NCI-H226 (cell line): ENCODE results near the gene SH3GL1.
A peak's percentile ranks its signal among the peaks of the same experiment; 100 is the strongest.
"Not testable (repeated sequence)": the region's sequence is repeated elsewhere in the genome, so short reads cannot be mapped to it uniquely, and the experiment has no call there.

Experiments
- DNase-seq: peaks from one replicate; pipeline ENCODE4 v3.0.0-alpha.2; 2015

SH3GL1 gene

DNA sequence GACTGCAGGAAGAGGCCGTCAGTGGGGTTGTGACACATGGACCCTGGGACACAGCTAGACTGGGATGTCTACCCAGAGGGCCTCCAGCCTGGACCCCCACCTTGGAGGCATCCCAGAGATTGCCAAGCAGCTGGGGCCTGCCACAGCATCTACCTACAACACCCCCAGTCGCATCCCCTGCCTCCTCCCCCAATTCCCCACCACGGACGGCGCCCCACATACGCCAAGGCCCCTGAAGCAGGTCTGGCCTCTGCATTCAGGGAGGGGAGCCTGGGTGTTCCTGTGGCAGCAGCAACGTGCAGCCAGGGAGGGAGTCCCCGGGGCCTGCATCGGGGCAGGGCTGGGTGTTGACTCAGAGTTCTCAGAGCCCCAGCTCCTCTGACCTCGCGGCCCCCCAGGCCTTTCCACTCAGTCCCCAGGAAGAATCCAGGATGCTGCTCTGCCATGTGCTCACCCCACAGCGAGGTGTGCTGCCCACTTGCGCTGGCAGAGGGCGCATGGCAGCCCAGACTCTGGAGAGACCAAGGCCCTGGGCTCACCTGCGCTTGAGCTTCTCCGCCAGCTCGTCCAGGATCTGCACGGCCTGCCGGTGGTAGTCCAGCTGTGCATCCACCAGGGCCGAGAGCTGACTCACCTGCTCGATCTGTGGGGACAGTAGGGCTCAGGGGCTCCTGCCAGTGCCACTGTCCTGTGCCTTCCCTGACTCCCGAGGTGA, 37.4 kb downstream of the SH3GL1 start:
- DNase-seq: peak; percentile 17

DNA sequence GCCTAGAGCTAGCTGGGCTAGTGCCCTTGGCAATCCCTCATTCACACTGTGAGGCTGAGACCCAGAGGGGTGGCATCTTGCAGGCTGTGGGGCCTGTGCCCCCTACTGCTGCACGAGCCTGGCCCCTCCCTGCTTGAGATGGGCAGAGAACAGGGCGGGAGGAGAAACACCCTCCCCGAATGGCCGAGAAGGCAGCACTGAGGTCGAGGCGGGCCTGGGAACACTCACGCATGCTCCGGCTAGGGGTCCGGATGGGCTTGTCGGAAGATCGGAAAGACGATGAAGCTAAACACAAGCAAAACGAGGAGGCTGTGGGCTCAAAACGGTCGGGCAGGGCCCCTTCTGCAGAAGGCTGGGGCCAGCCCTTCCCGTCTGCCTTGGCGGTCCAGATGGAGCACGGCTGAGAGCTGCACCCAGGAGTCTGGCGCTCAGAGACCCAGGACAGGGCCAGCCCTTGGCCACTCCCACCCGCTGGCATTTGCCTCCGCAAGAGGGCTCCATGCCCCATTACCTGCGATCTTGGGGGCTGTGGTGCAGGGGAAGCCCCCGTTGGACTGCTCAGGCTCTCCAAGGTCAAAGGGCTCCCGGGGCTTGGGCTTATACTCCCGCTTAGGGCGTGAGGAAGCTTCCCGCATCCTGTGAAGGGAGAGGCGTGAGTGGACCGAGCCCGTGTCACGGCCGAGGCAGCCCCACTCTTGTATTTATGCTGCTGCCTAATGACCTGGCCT, 38.1 kb downstream of the SH3GL1 start:
- DNase-seq: no peak

- no peak for DNase-seq
Measured at GRCh38 chr19:4361152-4362046, 38.9 kb downstream of the SH3GL1 start.

DNA sequence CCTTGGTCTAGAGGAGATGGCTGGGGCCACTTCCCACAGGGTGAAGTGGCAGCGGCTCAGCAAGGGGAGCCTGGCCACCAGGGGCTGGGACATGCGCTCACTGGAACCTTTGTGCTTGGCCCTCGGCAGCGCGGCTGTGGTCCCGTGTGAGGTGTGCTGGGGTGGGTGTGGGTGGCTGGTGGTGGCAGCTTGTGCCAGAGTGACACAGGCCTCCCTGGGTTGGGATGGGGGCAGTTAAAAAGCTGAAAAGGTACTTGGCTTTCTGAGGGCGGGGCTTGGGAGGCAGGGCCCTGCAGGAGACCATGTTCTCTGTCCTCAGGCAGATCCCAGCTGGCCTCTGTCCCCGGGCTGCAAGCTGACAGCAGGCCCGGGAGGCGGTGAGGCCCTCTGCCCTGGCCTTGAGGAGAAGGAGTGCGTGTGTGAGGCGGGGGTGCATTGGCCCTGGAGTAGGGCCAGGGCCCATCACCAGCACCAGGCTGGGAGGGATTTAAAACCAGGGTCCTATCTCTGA, 39.7 kb downstream of the SH3GL1 start:
- DNase-seq: no peak

- no peak for DNase-seq
Measured at GRCh38 chr19:4360081-4360569, 40.2 kb downstream of the SH3GL1 start.

GRCh38 chr19:4359627-4360000, 40.7 kb downstream of the SH3GL1 start:
- no peak for DNase-seq

- no peak for DNase-seq
Measured at GRCh38 chr19:4358709-4359626, 41.4 kb downstream of the SH3GL1 start.

- no peak for DNase-seq
Measured at GRCh38 chr19:4357921-4358326, 42.4 kb downstream of the SH3GL1 start.

- DNase-seq: no peak
Measured at GRCh38 chr19:4357095-4357797, 43.1 kb downstream of the SH3GL1 start.

GRCh38 chr19:4354897-4355296, 45.5 kb downstream of the SH3GL1 start:
- no peak for DNase-seq

- DNase-seq: no peak
Measured at GRCh38 chr19:4354282-4354681, 46.1 kb downstream of the SH3GL1 start.

DNA sequence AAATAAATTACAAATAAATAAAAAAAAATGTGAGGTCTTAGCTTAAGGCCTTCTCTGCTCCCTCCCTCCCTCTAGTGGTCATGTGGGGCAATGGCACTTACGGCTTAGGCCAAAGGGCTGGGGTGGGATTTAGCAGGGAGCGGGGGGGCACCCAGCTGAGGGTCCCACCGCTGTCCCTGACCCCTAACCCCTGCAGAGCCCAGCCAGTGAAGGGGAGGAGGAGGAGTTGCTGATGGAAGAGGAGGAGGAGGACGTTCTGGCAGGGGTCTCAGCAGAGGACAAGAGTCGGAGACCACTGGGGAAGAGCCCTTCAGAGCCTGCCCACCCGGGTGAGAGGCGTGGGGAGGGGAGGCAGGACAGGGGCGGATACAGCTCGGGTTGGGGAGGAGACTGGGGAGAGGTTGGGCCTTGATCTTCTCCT, 47.6 kb downstream of the SH3GL1 start:
- DNase-seq: no peak

- no peak for DNase-seq
Measured at GRCh38 chr19:4350726-4351125, 49.6 kb downstream of the SH3GL1 start.

DNA sequence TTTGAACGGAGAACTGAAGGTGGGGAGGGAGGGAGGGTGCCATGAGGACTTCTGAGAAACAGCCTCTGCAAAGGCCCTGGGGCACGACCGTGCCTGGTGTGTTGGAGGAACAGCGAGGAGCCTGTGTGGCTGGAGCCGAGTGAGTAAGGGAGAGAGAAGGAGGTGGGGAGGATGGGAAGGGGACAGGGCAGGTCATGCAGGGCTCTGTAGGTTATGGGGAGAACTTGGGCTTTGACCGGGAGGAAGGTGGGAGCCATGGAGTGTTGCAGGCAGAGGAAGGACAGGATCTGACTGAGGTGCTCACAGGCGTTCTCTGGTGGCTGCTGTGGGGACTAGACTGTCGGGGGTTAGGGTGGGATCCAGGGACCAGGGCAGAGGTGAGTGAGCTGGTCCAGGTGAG, 50.2 kb downstream of the SH3GL1 start:
- DNase-seq: no peak

DNA sequence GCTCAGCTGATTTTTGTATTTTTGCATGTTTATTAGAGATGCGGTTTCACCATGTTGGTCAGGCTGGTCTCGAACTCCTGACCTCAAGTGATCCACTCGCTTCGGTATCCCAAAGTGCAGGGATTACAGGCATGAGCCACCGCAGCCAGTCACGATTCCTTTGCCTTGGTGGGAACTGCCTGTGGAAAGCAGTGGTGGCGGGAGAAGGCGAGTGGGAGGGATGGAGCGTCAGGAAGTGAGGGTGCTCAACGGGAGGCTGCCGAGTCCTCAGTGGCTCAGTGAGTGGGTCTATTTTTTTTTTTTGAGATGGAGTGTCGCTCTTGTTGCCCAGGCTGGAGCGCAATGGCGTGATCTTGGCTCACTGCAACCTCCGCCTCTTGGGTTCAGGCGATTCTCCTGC, 51.1 kb downstream of the SH3GL1 start:
- not testable (repeated sequence) for DNase-seq

- no peak for DNase-seq
Measured at GRCh38 chr19:4347521-4347920, 52.8 kb downstream of the SH3GL1 start.

DNA sequence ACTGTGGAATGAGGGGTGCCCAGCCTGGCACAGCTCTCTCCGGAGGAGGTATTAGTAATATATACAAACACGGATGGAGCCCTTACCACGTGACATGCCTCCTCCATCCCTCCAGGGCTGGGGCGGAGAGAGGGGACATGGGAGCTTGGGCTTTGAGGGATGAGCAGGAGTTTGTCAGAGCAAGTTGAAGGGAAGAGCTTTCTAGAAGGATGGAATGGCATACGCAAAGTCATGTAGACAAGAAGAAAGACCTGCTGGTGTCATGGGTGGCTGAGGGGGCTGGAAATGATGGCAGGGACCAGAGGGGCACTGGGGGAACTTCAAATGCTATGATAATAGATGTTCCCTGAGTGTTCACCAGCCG, 54.3 kb downstream of the SH3GL1 start:
- no peak for DNase-seq

DNA sequence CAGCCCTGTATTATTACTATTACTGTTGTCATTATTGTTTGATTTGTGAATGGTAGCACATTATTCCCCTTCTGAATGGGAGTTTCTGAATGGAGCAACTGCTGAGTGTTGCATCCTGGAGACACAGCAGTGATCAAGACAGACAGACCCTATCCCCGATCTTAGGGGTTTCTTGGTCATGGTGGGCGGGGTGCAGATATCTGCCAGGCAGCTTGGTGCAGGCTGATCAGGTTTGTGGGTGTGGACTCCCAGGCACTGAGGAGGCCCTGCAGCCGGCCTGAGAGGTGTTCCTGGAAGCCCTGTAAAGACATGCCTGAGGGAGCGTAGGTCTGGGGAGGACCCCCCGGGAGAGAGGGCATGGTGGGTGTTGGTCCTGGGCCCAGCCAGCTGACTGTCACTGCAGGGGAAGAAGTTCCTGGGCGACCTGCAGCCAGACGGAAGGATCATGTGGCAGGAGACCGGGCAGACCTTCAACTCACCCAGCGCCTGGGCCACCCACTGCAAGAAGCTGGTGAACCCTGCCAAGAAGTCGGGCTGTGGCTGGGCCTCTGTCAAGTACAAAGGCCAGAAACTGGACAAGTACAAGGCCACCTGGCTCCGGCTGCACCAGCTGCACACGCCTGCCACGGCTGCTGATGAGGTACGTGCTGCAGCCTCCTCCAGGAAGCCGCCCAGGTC, 54.9 kb downstream of the SH3GL1 start:
- no peak for DNase-seq

GRCh38 chr19:4343370-4344307, 56.7 kb downstream of the SH3GL1 start, which contains the start of gene MPND:
TSS of gene MPND (plus strand) at chr19:4343562. CDS start at chr19:4343594, 32 bp downstream.
- peak; percentile 85 for DNase-seq
